Activated CD4-positive, alpha-beta T cell treated with anti-CD3 and anti-CD28 coated beads, Interleukin-2, amount 50 U/mL, for 4 hours (primary cell): Measurements from ENCODE around the gene OR4P4.

Source experiments
- DNase-seq, 2 experiments: peaks; one replicate each; pipeline ENCODE4 v3.0.0-alpha.2; 2020

OR4P4 gene

DNA sequence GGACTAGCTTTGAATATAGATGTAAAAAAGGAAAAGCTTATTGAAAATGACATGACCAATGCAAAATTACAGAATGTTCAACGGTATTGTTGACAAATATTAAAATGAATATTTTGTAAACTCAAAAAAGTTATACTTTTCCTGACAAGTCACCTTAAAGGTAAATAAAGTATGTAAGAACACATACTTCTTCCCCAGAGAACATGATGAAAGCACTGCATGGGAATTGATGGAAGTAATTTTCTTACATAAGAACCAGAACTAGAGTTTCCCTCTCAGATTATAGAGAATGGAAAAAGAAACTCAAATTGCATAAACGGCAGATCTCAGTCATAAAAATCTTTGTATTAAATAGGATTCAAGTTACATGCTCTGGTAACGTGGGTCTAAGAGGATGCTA is at the start of gene OR4P4:
Gene OR4P4 (plus strand): TSS at position 301 of the 400 bp plus-strand sequence.
- DNase-seq = no peak

DNA sequence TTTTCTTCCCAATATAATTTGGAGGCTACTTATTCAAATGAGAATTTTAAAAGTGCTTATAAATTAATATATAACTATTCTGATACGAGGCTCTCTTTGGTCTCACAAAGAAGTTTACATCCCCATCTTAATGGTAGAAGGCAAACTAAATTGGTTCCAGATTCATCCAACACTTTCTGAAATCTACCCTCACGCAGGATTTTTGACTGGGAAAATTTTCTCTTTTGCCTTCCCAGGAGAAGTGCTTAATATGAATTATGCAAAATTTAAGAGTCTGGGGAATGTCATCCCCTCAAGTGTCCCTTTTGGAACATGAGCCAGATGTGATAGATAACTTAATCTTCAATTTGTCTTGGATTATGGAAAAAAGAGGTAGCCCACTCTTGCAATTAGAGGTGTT is 27.4 kb upstream of the OR4P4 start, which contains the start of gene OR4C11:
Gene OR4C11 (minus strand): TSS at position 101 of the 400 bp plus-strand sequence. CDS start 3,272 bp downstream, outside the sequence.
- DNase-seq = no peak

DNA sequence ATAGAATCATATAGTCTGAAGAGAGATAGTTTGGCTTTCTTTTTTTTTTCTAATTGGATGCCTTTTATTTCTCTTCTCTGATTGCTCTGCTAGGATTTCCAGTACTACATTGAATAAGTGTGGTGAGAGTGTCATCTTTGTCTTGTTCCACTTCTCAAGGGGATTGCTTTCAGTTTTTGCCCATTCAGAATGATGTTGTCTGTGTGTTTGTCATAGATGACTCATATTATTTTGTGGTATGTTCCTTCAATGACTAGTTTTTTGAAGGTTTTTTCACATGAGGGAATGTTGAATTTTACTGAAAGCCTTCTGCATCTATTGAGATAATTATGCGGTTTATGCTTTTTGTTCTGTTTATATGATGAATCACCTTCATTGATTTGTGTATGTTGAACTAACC is 10.4 kb upstream of the OR4P4 start:
- no peak for DNase-seq

DNA sequence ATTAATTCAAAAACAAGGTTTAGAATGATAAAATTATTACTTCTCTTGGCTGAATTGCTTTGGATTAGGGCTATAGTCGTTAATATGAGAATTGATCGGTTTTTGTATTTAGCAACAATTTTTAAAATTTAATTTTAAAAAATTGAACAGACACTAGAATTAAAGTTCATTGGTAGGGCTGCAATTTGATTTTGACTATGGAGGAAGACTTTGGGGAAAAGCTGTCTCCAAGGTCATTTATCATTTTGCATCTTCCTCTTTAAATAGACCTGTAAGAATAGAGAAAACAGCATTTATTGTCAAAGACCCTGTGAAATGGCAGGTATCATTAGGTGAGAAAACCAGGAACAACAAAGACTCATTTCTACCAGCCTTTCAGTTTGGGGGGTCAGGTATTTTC is 13.1 kb downstream of the OR4P4 start, which contains the start of gene OR4S2:
Gene OR4S2 (plus strand): TSS at position 301 of the 400 bp plus-strand sequence. CDS start 2,577 bp downstream, outside the sequence.
- DNase-seq = no peak

DNA sequence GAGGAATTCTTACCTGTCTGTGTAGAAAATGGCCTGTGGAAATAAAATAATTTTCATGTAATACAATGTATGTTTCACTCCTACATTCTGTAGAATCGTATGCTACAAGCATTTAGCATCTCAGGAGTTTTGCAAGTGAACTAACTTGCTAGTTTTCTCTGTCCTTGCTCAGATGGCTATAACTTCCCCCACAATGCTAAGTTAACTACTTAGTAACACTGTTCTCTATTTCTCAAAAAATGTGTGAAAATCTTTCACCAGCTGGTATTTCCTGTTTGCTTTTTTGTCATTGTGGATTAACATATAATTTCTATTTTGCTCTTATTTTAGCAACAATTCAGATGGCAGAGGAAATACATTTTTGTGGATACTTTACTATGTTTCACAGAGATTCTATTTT is 17.6 kb downstream of the OR4P4 start:
- DNase-seq = no peak

GRCh38 chr11:55655096-55655495 is 20.2 kb downstream of the OR4P4 start:
- no peak for DNase-seq

- DNase-seq = no peak
These were observed 23.2 kb downstream of the OR4P4 start for GRCh38 chr11:55658031-55658573.

GRCh38 chr11:55658608-55659007 is 23.7 kb downstream of the OR4P4 start:
- DNase-seq = no peak

DNA sequence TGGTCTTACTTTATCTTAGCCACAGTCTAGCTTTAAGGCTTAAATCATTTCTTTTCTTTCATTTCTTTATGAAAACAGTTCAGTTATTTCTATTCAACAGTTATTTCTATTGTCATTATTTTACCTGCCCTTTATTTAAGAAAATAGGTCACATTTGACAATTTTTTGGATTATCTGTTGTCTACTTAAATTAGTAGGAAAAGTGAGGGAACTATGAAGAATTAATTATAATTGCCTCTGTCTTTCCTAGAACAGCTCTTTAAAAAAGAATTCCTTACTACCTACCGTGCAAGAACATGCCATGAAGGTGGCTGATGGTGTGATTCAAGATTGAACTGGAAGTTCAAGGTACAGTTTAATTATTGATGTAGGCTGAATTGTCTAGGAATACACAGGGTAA is 27.0 kb downstream of the OR4P4 start, which contains the start of gene OR4C6:
Gene OR4C6 (plus strand): TSS at position 301 of the 400 bp plus-strand sequence. CDS start 2,966 bp downstream, outside the sequence.
- no peak for DNase-seq

GRCh38 chr11:55669376-55669775 is 34.5 kb downstream of the OR4P4 start:
- DNase-seq = no peak

DNA sequence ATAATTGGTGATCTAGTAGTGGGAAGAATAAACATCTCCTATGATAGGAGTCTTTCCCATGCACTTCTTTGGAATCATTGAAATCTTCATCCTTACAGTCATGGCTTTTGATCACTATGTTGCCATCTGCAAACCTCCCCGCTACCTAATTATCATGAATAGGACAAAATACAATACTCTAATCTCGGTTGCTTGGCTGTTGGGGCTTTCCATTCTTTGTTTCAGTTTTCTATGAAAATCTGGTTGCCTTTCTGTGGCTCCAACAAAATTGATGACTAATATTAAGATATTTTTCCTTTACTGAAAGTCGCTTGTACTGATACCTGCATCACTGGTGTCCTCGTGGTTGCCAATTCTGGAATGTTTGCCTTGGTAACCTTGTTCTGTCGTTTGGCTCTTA is 38.9 kb downstream of the OR4P4 start:
- DNase-seq = no peak
